Brain pericyte (primary cell): ENCODE data around the gene EPHA4.

Experiments
- DNase-seq: peaks from one replicate; pipeline ENCODE4 v3.0.0-alpha.2; 2012; ENCODE audit warnings: low read depth, low spot score

Gene EPHA4

DNA sequence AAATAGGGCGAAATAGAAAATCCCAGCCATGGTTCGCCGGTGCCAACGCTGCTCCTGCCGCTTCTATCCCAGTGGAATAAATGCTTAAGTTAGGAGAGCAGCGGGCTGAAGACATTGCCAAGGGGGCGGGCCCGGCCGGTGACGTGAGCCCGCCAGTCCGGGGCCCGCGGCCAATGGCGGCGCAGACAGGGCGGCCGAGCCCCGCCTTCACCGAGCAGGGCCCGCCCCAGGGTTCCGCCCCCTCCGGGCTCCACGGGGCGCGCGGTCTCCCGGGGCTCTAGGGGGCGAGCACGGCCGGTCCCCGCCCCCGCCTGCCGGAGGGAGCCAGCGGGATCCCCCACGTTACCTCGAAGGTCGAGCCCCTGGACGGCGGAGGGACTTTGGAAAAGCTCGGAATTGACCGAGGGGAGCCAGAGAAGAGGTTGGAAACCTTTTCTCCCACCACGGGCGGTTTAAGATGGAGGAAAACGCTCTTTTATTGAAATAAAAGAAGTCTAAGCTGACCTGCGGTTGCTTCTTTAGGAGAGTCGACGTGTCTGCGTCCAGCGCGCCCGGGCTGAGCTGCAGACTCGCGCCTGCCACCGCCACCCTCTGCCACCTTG is at the start of gene EPHA4:
TSS of gene EPHA4 (minus strand) at position 86 of the 602 bp plus-strand sequence. CDS start at position 30, 56 bp downstream.
- no peak for DNase-seq

- no peak for DNase-seq
These were observed 45.9 kb upstream of the EPHA4 start for GRCh38 chr2:221618007-221618406.

DNA sequence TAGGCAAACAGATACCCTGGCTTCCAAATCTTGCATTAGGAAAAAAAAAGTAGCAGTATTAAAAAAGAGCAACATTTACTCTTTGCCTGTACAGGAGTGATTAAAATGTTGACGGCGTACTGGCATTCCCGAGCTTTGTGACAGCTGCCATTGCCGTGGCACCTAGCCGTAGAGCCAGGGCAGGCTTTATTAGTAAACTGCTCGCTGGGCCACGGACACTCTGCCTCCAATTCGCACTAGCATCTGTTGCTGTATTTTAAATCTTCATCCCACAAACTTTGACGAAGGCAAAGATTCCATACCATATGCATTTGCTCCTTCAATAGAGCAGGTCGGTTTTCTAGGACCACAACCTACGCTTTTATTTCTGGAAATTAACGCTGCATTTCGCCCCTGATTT is 44.5 kb upstream of the EPHA4 start:
- no peak for DNase-seq

GRCh38 chr2:221614274-221614673 is 42.2 kb upstream of the EPHA4 start:
- DNase-seq = no peak

GRCh38 chr2:221612800-221613199 is 40.7 kb upstream of the EPHA4 start:
- no peak for DNase-seq

GRCh38 chr2:221612161-221612560 is 40.1 kb upstream of the EPHA4 start:
- DNase-seq = no peak

DNA sequence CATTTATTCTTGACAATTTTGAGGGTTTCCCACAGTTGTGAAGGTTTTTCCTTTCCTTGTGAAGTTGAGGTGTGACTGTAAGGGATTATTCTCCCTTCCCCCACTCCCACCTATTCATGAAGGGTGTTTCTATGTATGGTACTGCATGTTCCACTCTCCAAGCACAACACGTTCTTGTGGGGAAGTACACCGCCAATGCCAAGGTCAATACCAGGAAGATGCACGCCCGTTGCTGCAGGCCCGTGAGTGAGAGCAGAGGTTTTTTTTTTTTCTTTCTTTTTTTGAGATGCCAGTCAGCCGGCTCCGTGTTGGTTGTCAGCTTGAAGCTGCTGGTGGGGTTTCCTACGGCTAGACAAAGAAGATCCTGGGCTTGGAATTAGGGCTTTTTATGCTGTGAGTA is 38.6 kb upstream of the EPHA4 start:
- DNase-seq = no peak

GRCh38 chr2:221610255-221610654 is 38.2 kb upstream of the EPHA4 start:
- no peak for DNase-seq

DNA sequence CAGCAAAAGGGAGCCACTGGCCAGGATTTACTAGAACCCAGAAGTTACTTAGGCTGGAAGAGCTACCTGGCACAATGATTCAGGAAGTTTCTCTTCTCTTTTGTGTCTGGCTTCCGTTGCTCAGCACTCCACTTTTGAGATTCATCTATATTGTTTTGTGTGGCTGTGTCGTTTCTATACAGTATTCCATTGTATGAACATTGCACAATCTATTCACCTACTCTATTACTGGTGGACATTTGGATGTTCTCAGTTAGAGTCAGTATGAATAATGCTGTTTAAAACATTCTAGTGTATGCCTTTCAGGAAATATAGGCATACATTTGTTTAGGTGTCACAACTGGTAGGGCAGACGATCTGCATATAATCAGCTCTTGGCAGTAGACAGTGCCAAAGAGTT is 36.3 kb upstream of the EPHA4 start:
- no peak for DNase-seq

- DNase-seq = no peak
These were observed 34.3 kb upstream of the EPHA4 start for GRCh38 chr2:221606424-221606823.

- DNase-seq = no peak
These were observed 33.7 kb upstream of the EPHA4 start for GRCh38 chr2:221605751-221606240.

DNA sequence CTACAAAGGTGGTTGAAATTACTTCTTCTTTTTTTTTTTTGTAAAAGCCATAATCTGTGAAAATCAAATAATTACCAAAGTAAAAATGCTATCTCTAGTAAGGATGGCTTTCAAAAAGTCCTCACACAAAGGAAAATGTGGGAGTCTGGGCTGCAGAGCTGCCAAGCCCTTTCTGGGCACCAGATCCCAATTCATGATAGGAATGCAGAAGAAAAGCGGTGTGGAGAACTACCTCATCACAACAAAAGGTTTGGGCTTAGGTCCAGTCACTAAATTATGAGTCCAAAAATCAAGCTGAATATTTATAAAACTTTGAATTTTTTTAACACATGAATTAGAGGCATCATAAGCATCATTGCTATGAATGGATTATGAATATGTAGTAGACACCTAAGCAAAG is 30.8 kb upstream of the EPHA4 start:
- no peak for DNase-seq

- no peak for DNase-seq
These were observed 29.3 kb upstream of the EPHA4 start for GRCh38 chr2:221601376-221601775.

GRCh38 chr2:221600388-221600787 is 28.3 kb upstream of the EPHA4 start:
- DNase-seq = no peak

DNA sequence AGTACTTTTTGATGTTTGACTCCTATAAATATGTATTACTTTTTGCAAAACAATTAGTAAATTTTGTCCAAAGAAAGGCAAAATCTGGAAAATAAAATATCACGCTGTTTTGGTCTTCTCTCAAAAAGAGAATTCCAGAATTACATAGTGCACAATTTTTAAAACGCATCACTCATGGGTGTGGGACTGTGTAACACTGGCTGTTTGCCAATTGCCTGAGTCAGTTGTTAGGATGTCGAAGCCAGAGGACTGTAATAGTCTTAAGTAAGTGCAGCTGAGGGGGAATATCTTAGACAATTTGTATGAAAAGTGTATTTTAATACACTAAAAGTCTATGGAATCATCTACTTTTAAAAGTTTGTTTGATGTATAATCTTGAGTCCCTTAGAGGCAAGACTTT is 24.1 kb upstream of the EPHA4 start:
- DNase-seq = no peak

DNA sequence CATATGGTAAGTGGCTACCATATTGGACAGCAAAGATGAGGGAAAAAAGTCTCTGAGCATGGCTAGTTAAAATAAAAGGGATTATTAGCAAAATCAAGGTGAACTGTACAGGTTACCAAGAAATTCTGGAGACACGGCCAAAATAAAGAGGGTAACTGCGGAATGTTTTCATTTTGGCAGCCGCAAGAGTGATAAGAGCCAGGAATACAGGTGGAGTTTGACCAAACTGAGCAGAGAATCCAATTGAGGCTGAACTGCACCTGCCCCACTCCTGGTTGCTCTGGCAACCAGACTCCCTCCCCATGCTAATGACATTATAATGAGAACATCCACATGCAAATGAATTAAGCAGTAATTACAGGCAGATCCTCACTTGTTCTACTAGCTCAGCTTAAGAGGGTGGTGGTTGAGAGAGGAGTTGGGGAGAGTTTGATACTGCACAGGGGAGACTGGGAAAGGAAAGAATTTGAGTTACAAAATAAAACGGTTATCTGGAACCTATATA is 18.8 kb upstream of the EPHA4 start:
- no peak for DNase-seq

DNA sequence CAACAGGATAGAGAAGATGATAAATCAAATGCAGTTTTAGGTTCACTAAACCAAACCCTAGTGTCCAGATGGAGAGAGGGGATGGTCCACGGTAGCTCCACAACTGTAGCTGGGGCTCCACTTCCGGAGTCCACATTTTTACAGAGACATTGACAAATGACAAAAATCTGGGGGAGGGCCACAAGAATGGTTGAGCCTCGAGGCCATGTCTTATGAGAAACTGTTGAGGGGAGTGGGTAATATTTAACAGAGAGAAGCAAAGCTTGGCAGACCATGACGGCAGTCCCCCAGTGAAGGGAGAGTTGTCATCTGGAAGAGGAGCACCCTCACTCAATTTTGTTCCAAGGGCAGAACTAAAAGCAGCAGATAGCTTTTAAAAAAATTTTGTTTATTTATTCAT is 17.6 kb upstream of the EPHA4 start:
- DNase-seq = no peak

DNA sequence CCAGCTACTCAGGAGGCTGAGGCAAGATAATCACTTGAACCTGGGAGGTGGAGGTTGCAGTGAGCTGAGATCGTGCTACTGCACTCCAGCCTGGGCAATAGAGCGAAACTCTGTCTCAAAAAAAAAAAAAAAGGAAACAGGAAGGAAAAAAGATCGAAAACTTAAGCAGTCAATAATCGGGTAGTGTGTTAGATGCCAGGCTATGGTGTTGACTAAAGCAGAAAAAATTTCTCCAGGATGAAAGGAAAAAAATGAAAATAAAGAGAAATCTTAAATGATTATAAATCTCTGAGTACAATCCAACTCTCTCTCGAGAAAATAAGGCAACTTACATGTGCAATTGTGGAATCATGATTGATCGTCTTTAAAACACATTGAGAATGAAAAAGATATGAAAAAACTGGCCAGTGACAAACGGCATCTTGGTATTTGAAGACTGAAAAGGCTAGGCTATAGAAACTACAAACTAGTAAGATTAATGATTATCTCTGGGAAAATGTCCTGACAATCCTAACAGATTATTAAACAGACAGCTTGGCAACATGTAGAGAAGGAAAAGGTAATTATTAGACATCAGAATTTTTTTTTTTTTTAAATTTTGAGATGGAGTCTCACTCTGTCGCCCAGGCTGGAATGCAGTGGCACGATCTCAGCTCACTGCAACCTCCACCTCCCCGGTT is 16.3 kb upstream of the EPHA4 start:
- no peak for DNase-seq

DNA sequence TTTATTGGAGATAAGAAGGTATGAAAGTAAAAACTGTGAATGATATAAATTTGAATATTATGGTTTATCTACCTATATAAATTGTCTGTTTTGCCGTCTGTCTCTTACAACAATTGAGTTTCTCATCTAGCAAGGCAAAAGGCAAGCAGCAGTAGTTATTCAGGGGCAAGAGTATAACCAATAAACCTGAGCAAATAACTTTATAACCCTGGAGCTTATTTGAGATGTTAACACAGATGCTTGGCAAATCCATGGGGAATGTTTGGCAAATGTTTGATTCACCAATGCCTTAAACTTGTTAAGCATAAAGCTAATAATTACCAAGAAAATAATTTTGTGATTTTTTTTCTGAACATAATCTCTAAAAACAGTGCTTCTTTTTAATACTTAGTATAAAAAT is 9.9 kb upstream of the EPHA4 start:
- no peak for DNase-seq

DNA sequence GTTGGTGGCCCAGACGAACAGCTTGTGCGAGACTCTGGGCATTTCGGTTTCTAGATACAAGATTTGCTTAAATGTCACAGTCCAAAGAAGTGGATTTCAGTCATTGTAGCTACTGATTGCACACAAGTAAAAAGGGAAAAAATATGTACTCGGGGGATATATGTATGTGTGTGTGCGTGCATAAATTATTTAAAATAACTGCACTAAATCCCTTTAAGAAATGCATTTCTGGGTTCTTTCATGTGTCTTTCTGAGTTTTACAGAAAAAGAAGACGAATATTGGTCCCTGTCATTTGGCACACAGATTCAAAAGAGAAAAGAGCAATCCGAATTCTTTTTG is 2.1 kb upstream of the EPHA4 start:
- DNase-seq = no peak

DNA sequence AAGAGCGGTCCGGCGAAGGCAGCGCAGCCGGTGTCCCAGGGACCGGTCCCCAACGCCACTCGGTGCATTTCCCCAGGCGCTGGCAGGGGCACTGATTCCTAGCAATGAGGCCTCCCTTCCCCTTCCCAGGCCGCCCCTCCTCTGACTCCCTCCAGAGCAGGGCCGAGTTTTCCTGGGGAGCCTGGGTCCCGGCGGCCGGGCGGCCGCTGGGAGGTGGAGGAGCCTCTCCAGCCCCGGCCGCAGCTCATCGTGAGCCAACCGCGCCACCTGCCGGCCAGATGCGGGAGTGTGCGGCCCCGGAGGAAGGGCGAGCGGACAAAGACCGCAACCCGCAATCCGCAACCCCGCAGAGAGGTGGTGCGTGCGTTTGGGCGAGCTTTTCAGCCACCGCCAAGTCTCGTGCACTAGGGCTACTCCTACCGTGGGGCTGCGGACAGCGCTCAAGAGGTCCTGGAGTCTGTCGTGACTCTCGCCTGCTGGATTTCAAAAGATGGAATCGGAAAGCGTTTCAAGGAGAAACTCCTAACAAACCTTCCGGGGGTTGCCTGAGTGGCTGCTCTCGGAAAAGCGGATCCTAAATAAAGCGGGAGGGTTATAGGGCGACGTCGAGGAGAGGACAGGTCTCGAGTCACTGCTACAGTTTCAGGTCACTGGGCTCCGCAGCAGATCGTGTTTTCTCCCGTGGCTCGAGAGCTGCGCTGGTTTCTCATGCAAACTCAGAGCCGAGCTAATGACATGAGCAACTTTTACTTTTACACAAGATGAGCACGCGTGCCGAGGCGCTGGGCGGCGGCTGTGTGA is 1.5 kb upstream of the EPHA4 start:
- no peak for DNase-seq

- no peak for DNase-seq
These were observed 821 bp upstream of the EPHA4 start for GRCh38 chr2:221572821-221573429.
